KMS-11 (cell line): ENCODE results near the gene GRM8.

Source experiments
- H2AFZ ChIP-seq: fragments of 200-600 bp; sonication (generic); 2 replicates; pipeline ENCODE4 v1.6.1; 2016; ENCODE audit warnings: antibody characterized with exemption, mixed run types, low read depth
- H3K27ac ChIP-seq: fragments of 200-600 bp; sonication (generic); 2 replicates; pipeline ENCODE4 v1.6.1; 2016; ENCODE audit warnings: mild to moderate bottlenecking, mixed run types
- H3K27me3 ChIP-seq: fragments of 200-600 bp; sonication (generic); 2 replicates; pipeline ENCODE4 v1.6.1; 2017; ENCODE audit warnings: mild to moderate bottlenecking, low read depth, mixed run types, moderate library complexity; ENCODE audit not compliant: insufficient read depth
- H3K36me3 ChIP-seq: fragments of 200-600 bp; sonication (generic); 2 replicates; pipeline ENCODE4 v1.6.1; 2017; ENCODE audit warnings: mild to moderate bottlenecking, mixed run types; ENCODE audit not compliant: insufficient read depth
- H3K4me1 ChIP-seq: fragments of 200-600 bp; sonication (generic); 2 replicates; pipeline ENCODE4 v1.6.1; 2016; ENCODE audit warnings: mild to moderate bottlenecking, low read depth, mixed run types; ENCODE audit not compliant: poor library complexity, severe bottlenecking
- H3K4me2 ChIP-seq: fragments of 200-600 bp; sonication (generic); 2 replicates; pipeline ENCODE4 v1.7.0; 2016; ENCODE audit warnings: mild to moderate bottlenecking, mixed run types
- H3K4me3 ChIP-seq: fragments of 200-600 bp; sonication (generic); IDR thresholded peaks from 2 replicates; pipeline ENCODE4 v1.6.1; 2017; ENCODE audit warnings: low read depth, low read length, mixed read lengths; ENCODE audit not compliant: insufficient read depth
- H3K79me2 ChIP-seq: fragments of 200-600 bp; sonication (generic); 2 replicates; pipeline ENCODE4 v1.6.1; 2016; ENCODE audit warnings: low read depth, mixed run types; ENCODE audit not compliant: insufficient read depth
- H3K9ac ChIP-seq: fragments of 200-600 bp; sonication (generic); 2 replicates; pipeline ENCODE4 v1.6.1; 2016; ENCODE audit warnings: mild to moderate bottlenecking, mixed run types
- H4K20me1 ChIP-seq: fragments of 200-600 bp; sonication (generic); 2 replicates; pipeline ENCODE4 v1.6.1; 2016; ENCODE audit warnings: mild to moderate bottlenecking, mixed run types; ENCODE audit not compliant: insufficient read depth
- CTCF ChIP-seq: fragments of 200-600 bp; sonication (generic); conservative IDR thresholded peaks from 2 replicates; pipeline ENCODE4 v1.6.1; 2017; ENCODE audit warnings: low read depth, mild to moderate bottlenecking, antibody characterized with exemption, low read length, moderate library complexity, mixed read lengths

GRM8 gene

GRCh38 chr7:126993626-126994213, 259.0 kb downstream of the GRM8 start:
- no peaks in the 10 kb centered on the region for H3K79me2 ChIP-seq
- H3K36me3 ChIP-seq, result no peaks in the 10 kb centered on the region
- no peak overlapping the region for H3K4me3 ChIP-seq
- no peaks in the 10 kb centered on the region for H3K27me3 ChIP-seq
- no peak overlapping the region for H3K27ac ChIP-seq
- no peak overlapping the region for H3K4me2 ChIP-seq
- no peaks in the 10 kb centered on the region for H3K4me1 ChIP-seq
- no peak overlapping the region for H2AFZ ChIP-seq
- TF ChIP-seq CTCF, result no peak
- H3K9ac ChIP-seq, result no peak overlapping the region
- H4K20me1 ChIP-seq, result no peaks in the 10 kb centered on the region

DNA sequence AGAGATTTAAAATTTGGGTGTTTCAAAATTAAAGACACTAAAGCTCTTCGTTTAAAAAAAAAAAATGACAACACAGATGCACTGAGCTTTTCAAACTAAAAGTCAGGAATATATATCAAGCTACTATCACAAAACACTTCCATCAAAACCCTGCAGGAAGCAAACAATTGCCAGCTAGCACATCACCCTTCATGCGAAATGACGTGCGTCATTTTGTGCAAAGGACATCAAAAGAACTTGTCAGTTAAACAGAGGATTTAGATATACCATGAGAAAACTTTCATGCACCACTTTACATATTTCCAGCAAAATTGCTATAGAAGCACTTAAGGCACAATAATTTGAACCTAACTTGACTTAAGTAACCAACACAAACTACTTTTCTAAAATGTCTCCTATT, 264.7 kb downstream of the GRM8 start:
- no peaks in the 10 kb centered on the region for H3K4me1 ChIP-seq
- H2AFZ ChIP-seq, result no peak overlapping the region
- H3K36me3 ChIP-seq, result no peaks in the 10 kb centered on the region
- no peaks in the 10 kb centered on the region for H3K27me3 ChIP-seq
- no peak overlapping the region for H3K4me2 ChIP-seq
- no peaks in the 10 kb centered on the region for H3K79me2 ChIP-seq
- H3K9ac ChIP-seq, result no peak overlapping the region
- no peak for TF ChIP-seq CTCF
- no peak overlapping the region for H3K27ac ChIP-seq
- no peaks in the 10 kb centered on the region for H4K20me1 ChIP-seq
- H3K4me3 ChIP-seq, result no peak overlapping the region

GRCh38 chr7:126979722-126980121, 273.0 kb downstream of the GRM8 start:
- Histone ChIP-seq H3K79me2 (no peaks in the 10 kb centered on the region), H4K20me1 (no peaks in the 10 kb centered on the region), H2AFZ (no peak overlapping the region), H3K27me3 (no peaks in the 10 kb centered on the region), H3K36me3 (no peaks in the 10 kb centered on the region), H3K4me2 (no peak overlapping the region), H3K4me1 (no peaks in the 10 kb centered on the region), H3K4me3 (no peak overlapping the region), H3K27ac (no peak overlapping the region), H3K9ac (no peak overlapping the region)
- no peak for TF ChIP-seq CTCF

- no peak overlapping the region for H3K4me2 ChIP-seq
- H4K20me1 ChIP-seq, result no peaks in the 10 kb centered on the region
- H3K27me3 ChIP-seq, result no peaks in the 10 kb centered on the region
- no peak for TF ChIP-seq CTCF
- no peaks in the 10 kb centered on the region for H3K36me3 ChIP-seq
- H2AFZ ChIP-seq, result no peak overlapping the region
- no peaks in the 10 kb centered on the region for H3K79me2 ChIP-seq
- H3K4me3 ChIP-seq, result no peak overlapping the region
- H3K4me1 ChIP-seq, result no peaks in the 10 kb centered on the region
- no peak overlapping the region for H3K27ac ChIP-seq
- H3K9ac ChIP-seq, result no peak overlapping the region
Observed at GRCh38 chr7:126978865-126979264, 273.9 kb downstream of the GRM8 start.

- no peaks in the 10 kb centered on the region for H3K79me2 ChIP-seq
- TF ChIP-seq CTCF, result no peak
Observed at GRCh38 chr7:126973066-126973465, 279.7 kb downstream of the GRM8 start.

More at GRCh38 chr7:126973066-126973465, 279.7 kb downstream of the GRM8 start:
- Histone ChIP-seq H3K36me3 (no peaks in the 10 kb centered on the region), H4K20me1 (no peaks in the 10 kb centered on the region), H3K9ac (no peak overlapping the region), H3K4me2 (no peak overlapping the region), H3K4me1 (no peaks in the 10 kb centered on the region), H3K27ac (no peak overlapping the region), H3K27me3 (no peaks in the 10 kb centered on the region), H3K4me3 (no peak overlapping the region), H2AFZ (no peak overlapping the region)
